Natural killer cell treated with Interleukin-12 subunit alpha and Interleukin-12 subunit beta and Interleukin-15 and Interleukin-18, amount 100 ng/mL, for 72 hours (primary cell): Measurements from ENCODE around the gene PREPL. TPM values are rescaled to one million over a fixed set of nuclear protein-coding genes. Genes with fewer than 3 reads are reported as not detected.

Experiments
- ATAC-seq, 2 donors: fragments of 150-1000 bp; cut with Tn5 transposase in 1 of 2; sonication (Bioruptor Pico), chemical (Tn5 transposase) in 1 of 2; 2 replicates each; pipeline ENCODE4 v1.10.0; 2021
- DNase-seq: peaks from one replicate; pipeline ENCODE4 v3.0.0; 2022; ENCODE audit warnings: low spot score
- H3K27ac Mint-ChIP-seq, 2 donors: 1 replicate in 1 of 2; 2 replicates in 1 of 2; pipeline ENCODE4 v1.8.0; 2022; ENCODE audit warnings: mixed read lengths in 2 of 2, mild to moderate bottlenecking in 1 of 2, moderate library complexity in 1 of 2
- H3K27me3 Mint-ChIP-seq, 2 donors: 1 replicate in 1 of 2; 2 replicates in 1 of 2; pipeline ENCODE4 v1.8.0; 2022; ENCODE audit warnings: mixed read lengths in 2 of 2
- H3K36me3 Mint-ChIP-seq: one replicate; pipeline ENCODE4 v1.8.0; 2022; ENCODE audit warnings: mixed read lengths
- H3K4me1 Mint-ChIP-seq, 2 donors: 1 replicate in 1 of 2; 2 replicates in 1 of 2; pipeline ENCODE4 v1.8.0; 2022; ENCODE audit warnings: low read depth in 2 of 2, mixed read lengths in 2 of 2, mild to moderate bottlenecking in 1 of 2
- H3K4me3 Mint-ChIP-seq: one replicate; pipeline ENCODE4 v1.8.0; 2022; ENCODE audit warnings: mixed read lengths
- H3K9me3 Mint-ChIP-seq: 2 replicates; pipeline ENCODE4 v1.8.0; 2022; ENCODE audit warnings: mixed read lengths
- total RNA-seq, 2 donors: library from RNA; stranded (reverse); gene quantifications; one replicate each; pipeline ENCODE4 v1.2.3, GENCODE V29; 2022

Gene PREPL
- total RNA-seq, 2 donors from 2014 or later: 19.4 to 20.3 TPM

DNA sequence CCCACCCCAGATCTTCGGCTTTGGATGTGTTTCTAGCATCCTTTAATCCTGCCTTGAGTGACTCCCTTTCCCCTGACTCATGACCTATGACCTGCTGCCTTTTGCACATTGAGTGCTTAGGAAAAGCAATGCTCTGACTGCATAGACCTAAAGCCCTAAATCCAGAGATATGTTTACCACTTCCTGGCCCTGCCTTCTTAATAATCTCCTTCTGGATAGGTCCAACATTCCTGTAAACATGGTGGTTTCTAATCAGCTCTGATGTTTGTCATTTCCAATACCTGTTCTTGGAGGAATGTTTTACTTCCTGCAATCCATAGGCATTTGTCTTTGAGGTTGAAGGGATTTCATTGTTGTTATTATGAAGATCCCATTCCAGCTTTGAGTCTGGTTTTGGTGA is 83.8 kb downstream of the PREPL start:
- H3K9me3 Mint-ChIP-seq: no peaks in the 10 kb centered on the region
- no peaks in the 10 kb centered on the region for H3K4me1 Mint-ChIP-seq
- H3K27me3 Mint-ChIP-seq: peaks cover 14 to 20% of the 10 kb centered on the region in 2 donors
- no peak overlapping the region for H3K27ac Mint-ChIP-seq
- DNase-seq: no peak
- ATAC-seq: no peak
- H3K4me3 Mint-ChIP-seq: no peak overlapping the region
- H3K36me3 Mint-ChIP-seq: no peaks in the 10 kb centered on the region

DNA sequence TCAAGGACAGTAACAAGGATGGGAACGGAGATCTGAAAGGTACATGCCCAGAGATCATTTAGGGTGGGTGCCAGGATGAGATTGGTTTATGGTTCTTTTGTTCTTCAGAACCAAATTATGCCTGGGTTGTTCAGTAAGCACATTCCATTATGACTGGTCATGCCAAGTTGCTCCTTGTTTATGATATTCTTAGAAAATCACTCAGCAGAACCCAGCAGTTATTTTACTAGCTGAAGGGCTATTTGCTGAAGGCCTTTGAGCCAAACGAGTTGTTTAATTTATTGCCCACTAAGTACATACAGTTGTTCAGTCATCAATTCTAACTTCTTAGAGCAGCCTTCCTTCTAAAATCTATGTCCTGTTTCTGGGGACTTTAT is 85.4 kb downstream of the PREPL start:
- H3K27ac Mint-ChIP-seq: no peak overlapping the region
- H3K27me3 Mint-ChIP-seq: peaks cover 5 to 6% of the 10 kb centered on the region in 2 donors
- H3K4me1 Mint-ChIP-seq: no peaks in the 10 kb centered on the region
- no peak overlapping the region for H3K4me3 Mint-ChIP-seq
- ATAC-seq (no peak), DNase-seq (no peak)
- H3K36me3 Mint-ChIP-seq: no peaks in the 10 kb centered on the region
- H3K9me3 Mint-ChIP-seq: no peaks in the 10 kb centered on the region

GRCh38 chr2:44273596-44273995 is 87.7 kb downstream of the PREPL start:
- DNase-seq (no peak), ATAC-seq (no peak)
- peaks cover 1 to 7% of the 10 kb centered on the region in 2 donors for H3K27me3 Mint-ChIP-seq
- H3K4me3 Mint-ChIP-seq: no peak overlapping the region
- H3K36me3 Mint-ChIP-seq: no peaks in the 10 kb centered on the region
- no peaks in the 10 kb centered on the region for H3K4me1 Mint-ChIP-seq
- no peaks in the 10 kb centered on the region for H3K9me3 Mint-ChIP-seq
- no peak overlapping the region for H3K27ac Mint-ChIP-seq

DNA sequence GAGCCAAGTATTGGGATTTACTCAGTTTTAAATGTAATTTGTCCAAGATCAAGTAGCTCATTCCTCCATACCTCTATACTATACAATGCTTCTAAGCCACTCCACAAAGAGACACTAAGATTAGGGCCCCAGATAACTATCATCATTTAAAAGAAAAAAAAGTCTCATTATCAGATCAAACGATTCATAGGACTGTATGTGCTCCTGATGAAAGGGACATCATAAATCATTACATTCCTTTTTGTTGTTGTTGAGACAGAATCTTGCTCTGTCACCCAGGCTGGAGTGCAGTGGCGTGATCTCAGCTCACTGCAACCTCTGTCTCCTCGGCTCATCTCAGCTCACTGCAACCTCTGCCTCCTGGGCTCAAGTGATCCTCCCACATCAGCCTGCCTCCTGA is 88.2 kb downstream of the PREPL start:
- DNase-seq (no peak), ATAC-seq (no peak)
- no peaks in the 10 kb centered on the region for H3K9me3 Mint-ChIP-seq
- H3K4me1 Mint-ChIP-seq: no peaks in the 10 kb centered on the region
- H3K36me3 Mint-ChIP-seq: no peaks in the 10 kb centered on the region
- no peak overlapping the region for H3K27ac Mint-ChIP-seq
- H3K27me3 Mint-ChIP-seq: peaks cover 5 to 8% of the 10 kb centered on the region in 2 donors
- no peak overlapping the region for H3K4me3 Mint-ChIP-seq

GRCh38 chr2:44271296-44271695 is 90.0 kb downstream of the PREPL start:
- DNase-seq (no peak), ATAC-seq (no peak)
- H3K36me3 Mint-ChIP-seq: no peaks in the 10 kb centered on the region
- peaks cover 5 to 10% of the 10 kb centered on the region in 2 donors for H3K27me3 Mint-ChIP-seq
- no peak overlapping the region for H3K27ac Mint-ChIP-seq
- H3K9me3 Mint-ChIP-seq: no peaks in the 10 kb centered on the region
- H3K4me3 Mint-ChIP-seq: no peak overlapping the region
- peaks cover 7 to 8% of the 10 kb centered on the region in 2 donors for H3K4me1 Mint-ChIP-seq

DNA sequence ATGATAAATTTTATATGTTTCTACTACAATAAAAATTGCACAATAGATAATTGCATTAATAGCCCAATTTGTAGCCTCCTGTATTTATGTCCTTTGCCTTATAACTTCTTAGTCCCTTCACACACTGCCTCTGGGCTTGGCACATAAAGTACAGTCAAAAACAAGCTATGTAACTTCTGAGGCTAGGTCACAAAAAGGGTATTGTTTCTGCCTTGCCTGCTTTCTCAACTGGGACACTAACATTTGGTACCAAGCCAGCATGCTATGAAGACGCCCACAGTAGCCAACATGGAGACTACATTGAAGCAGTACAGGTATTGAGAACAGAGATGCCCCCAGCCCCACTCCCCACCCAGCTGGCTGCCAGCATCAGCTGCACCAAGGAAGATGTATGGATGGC is 91.5 kb downstream of the PREPL start:
- Mint-ChIP-seq H3K27me3 (peaks cover 5 to 12% of the 10 kb centered on the region in 2 donors), H3K36me3 (no peaks in the 10 kb centered on the region), H3K4me3 (no peak overlapping the region), H3K9me3 (no peaks in the 10 kb centered on the region), H3K27ac (no peak overlapping the region), H3K4me1 (peaks cover 7 to 8% of the 10 kb centered on the region in 2 donors)
- ATAC-seq: no peak
- no peak for DNase-seq

- no peak overlapping the region for H3K27ac Mint-ChIP-seq
- no peak overlapping the region for H3K4me3 Mint-ChIP-seq
- ATAC-seq (no peak), DNase-seq (no peak)
- no peaks in the 10 kb centered on the region for H3K36me3 Mint-ChIP-seq
- H3K4me1 Mint-ChIP-seq: peaks cover 7 to 8% of the 10 kb centered on the region in 2 donors
- no peaks in the 10 kb centered on the region for H3K9me3 Mint-ChIP-seq
- peaks cover 5 to 12% of the 10 kb centered on the region in 2 donors for H3K27me3 Mint-ChIP-seq
These were observed 93.3 kb downstream of the PREPL start for GRCh38 chr2:44267796-44268648.

Other genes with a start within 250 kb of the PREPL start
- 10 to 100 TPM; 44.8 to 75.5 TPM for gene PPM1B, start 192.6 kb downstream of the PREPL start, total RNA-seq
- gene SLC3A1, start 86.0 kb downstream of the PREPL start, total RNA-seq: under 1 TPM in 1 of 2 donors, not detected in 1; 0.59 TPM
- 10 to 100 TPM; 13.5 to 26.5 TPM for gene CAMKMT, start 453 bp upstream of the PREPL start, total RNA-seq